HCT116 (cell line): ENCODE data around the gene ZNF148. TPM values are rescaled to one million over a fixed set of nuclear protein-coding genes. Genes with fewer than 3 reads are reported as not detected.

Experiments used
- ATAC-seq: fragments of 200-7000 bp; cut with Tn5 transposase; 2 replicates; pipeline ENCODE4 v1.9.1; 2020; ENCODE audit warnings: mild to moderate bottlenecking, moderate library complexity
- BruUV-seq: library from RNA; stranded (reverse); fragments of 400-500 nt; replicated peaks from 2 replicates; lab custom pipeline; 2021; lab: Mats Ljungman, UMichigan
- CTCF ChIA-PET: fragments of 300-600 bp; sonication (Branson Sonifier 250); formaldehyde crosslinking; loops from one replicate; lab custom pipeline; 2021; ENCODE audit warnings: antibody characterized with exemption; lab: Charles Lee
- POLR2A ChIA-PET: fragments of 300-600, 350-600 bp; sonication (Branson Sonifier 250); formaldehyde crosslinking; loops from one replicate; lab custom pipeline; 2021; ENCODE audit warnings: antibody characterized with exemption; lab: Charles Lee
- RAD21 ChIA-PET, 2 experiments: fragments of 300-600 bp; sonication (Branson Sonifier 250); formaldehyde crosslinking; loops; one replicate each; lab custom pipeline; 2023; ENCODE audit warnings: low total read pairs in 2 of 2; ENCODE audit not compliant: uncharacterized antibody in 2 of 2, unreplicated experiment in 2 of 2, low non-redundant PET in 1 of 2; lab: Charles Lee
- DNase-seq: peaks from one replicate; pipeline ENCODE4 v3.0.0-alpha.2; 2010; ENCODE audit warnings: low read depth, low spot score
- H2AFZ ChIP-seq: fragments of 200-600 bp; shearing (Covaris generic), sonication (generic); 2 replicates; pipeline ENCODE4 v1.6.1; 2017; ENCODE audit warnings: low read depth, mixed run types, mixed read lengths, antibody characterized with exemption, low read length; ENCODE audit not compliant: poor library complexity, severe bottlenecking
- H3K27ac ChIP-seq: 2 replicates; pipeline ENCODE4 v1.5.1; 2012; ENCODE audit warnings: low read depth, low read length
- H3K27me3 ChIP-seq: fragments of 200-600 bp; sonication (generic); 2 replicates; pipeline ENCODE4 v1.6.1; 2016; ENCODE audit warnings: mixed run types, low read length, mixed read lengths; ENCODE audit not compliant: insufficient read depth
- H3K36me3 ChIP-seq, 2 experiments: fragments of 200-500 bp in 1 of 2; fragments of 200-600 bp in 1 of 2; sonication (Bioruptor generic) in 1 of 2; sonication (generic) in 1 of 2; 2 replicates each; pipeline versions ENCODE4 v1.5.1 to v1.6.1; 2014 to 2016; ENCODE audit warnings: low read length in 2 of 2, inconsistent platforms in 1 of 2, mixed read lengths in 1 of 2, mixed run types in 1 of 2; ENCODE audit not compliant: insufficient read depth in 2 of 2, control insufficient read depth in 1 of 2
- H3K4me1 ChIP-seq, 2 experiments: fragments of 200-600 bp in 1 of 2; sonication (generic) in 1 of 2; 2 replicates each; pipeline versions ENCODE4 v1.5.1 to v1.6.1; 2012 to 2017; ENCODE audit warnings: low read length in 2 of 2, inconsistent platforms in 1 of 2, mild to moderate bottlenecking in 1 of 2, mixed read lengths in 1 of 2, mixed run types in 1 of 2, moderate library complexity in 1 of 2; ENCODE audit not compliant: insufficient read depth in 2 of 2, control insufficient read depth in 1 of 2
- H3K4me2 ChIP-seq: fragments of 200-600 bp; sonication (generic); 2 replicates; pipeline ENCODE4 v1.6.1; 2017; ENCODE audit warnings: mixed run types, low read length, mixed read lengths
- H3K4me3 ChIP-seq, 2 experiments: fragments of 200-600 bp in 1 of 2; sonication (generic) in 1 of 2; replicated peaks in 1 of 2; 2 replicates each; pipeline ENCODE4 v1.5.1; 2011 to 2016; ENCODE audit warnings: low read length in 2 of 2, control low read depth in 1 of 2, low read depth in 1 of 2, mild to moderate bottlenecking in 1 of 2, mixed read lengths in 1 of 2, mixed run types in 1 of 2
- H3K79me2 ChIP-seq: fragments of 200-600 bp; sonication (generic); 2 replicates; pipeline ENCODE4 v1.6.1; 2017; ENCODE audit warnings: mild to moderate bottlenecking, mixed run types, low read length, moderate library complexity, mixed read lengths; ENCODE audit not compliant: insufficient read depth
- H3K9ac ChIP-seq: fragments of 200-600 bp; sonication (generic); 2 replicates; pipeline ENCODE4 v1.6.1; 2016; ENCODE audit warnings: low read length, mixed read lengths
- H3K9me2 ChIP-seq: fragments of 200-600 bp; sonication (generic), shearing (Covaris generic); 2 replicates; pipeline ENCODE4 v1.6.1; 2017; ENCODE audit warnings: mixed run types, mild to moderate bottlenecking, moderate library complexity; ENCODE audit not compliant: insufficient read depth
- H3K9me3 ChIP-seq, 2 experiments: fragments of 200-500 bp in 1 of 2; fragments of 200-600 bp in 1 of 2; sonication (Bioruptor generic) in 1 of 2; sonication (generic) in 1 of 2; 2 replicates each; pipeline ENCODE4 v1.6.1; 2014 to 2017; ENCODE audit warnings: low read length in 2 of 2, mixed read lengths in 2 of 2, inconsistent platforms in 1 of 2, low read depth in 1 of 2, mild to moderate bottlenecking in 1 of 2, mixed run types in 1 of 2, moderate library complexity in 1 of 2; ENCODE audit not compliant: control insufficient read depth in 1 of 2, insufficient read depth in 1 of 2
- H4K20me1 ChIP-seq: fragments of 200-600 bp; sonication (generic), shearing (Covaris generic); 2 replicates; pipeline ENCODE4 v1.6.1; 2017; ENCODE audit warnings: mixed run types, mild to moderate bottlenecking, moderate library complexity; ENCODE audit not compliant: insufficient read depth
- ATF3 ChIP-seq: IDR thresholded peaks from 2 replicates; pipeline ENCODE4 v1.6.1; 2012
- CBX3 ChIP-seq: IDR thresholded peaks from 2 replicates; pipeline ENCODE4 v1.6.1; 2012; ENCODE audit warnings: low read depth
- CEBPB ChIP-seq: IDR thresholded peaks from 2 replicates; pipeline ENCODE4 v1.6.1; 2012; ENCODE audit warnings: low read depth
- EGR1 ChIP-seq: IDR thresholded peaks from 2 replicates; pipeline ENCODE4 v1.6.1; 2012; ENCODE audit warnings: low read depth
- ELF1 ChIP-seq: IDR thresholded peaks from 2 replicates; pipeline ENCODE4 v1.6.1; 2012; ENCODE audit warnings: low read depth, borderline replicate concordance
- EZH2phosphoT487 ChIP-seq: fragments of 200-600 bp; IDR thresholded peaks from 2 replicates; pipeline ENCODE4 v1.6.1; 2018; ENCODE audit warnings: antibody characterized with exemption, borderline replicate concordance
- POLR2AphosphoS5 ChIP-seq: IDR thresholded peaks from 2 replicates; pipeline ENCODE4 v1.6.1; 2011; ENCODE audit warnings: mild to moderate bottlenecking, low read depth, low read length, moderate library complexity
- RAD21 ChIP-seq: IDR thresholded peaks from 2 replicates; pipeline ENCODE4 v1.6.1; 2012; ENCODE audit warnings: low read depth, mild to moderate bottlenecking
- REST ChIP-seq: IDR thresholded peaks from 2 replicates; pipeline ENCODE4 v1.6.1; 2012; ENCODE audit warnings: low read depth
- SRF ChIP-seq: IDR thresholded peaks from 2 replicates; pipeline ENCODE4 v1.6.1; 2012; ENCODE audit warnings: low read depth
- YY1 ChIP-seq: IDR thresholded peaks from 2 replicates; pipeline ENCODE4 v1.6.1; 2011; ENCODE audit warnings: low read length, low read depth, moderate library complexity, mild to moderate bottlenecking; ENCODE audit not compliant: insufficient replicate concordance; ENCODE audit errors: extremely low read depth
- ZNF274 ChIP-seq: fragments of 200-500 bp; sonication (Bioruptor generic); IDR thresholded peaks from 2 replicates; pipeline ENCODE4 v1.6.1; 2014; ENCODE audit warnings: mild to moderate bottlenecking, low read depth, low read length, inconsistent platforms
- intact Hi-C: fragments of 100-400 bp; cut with micrococcal nuclease; formaldehyde crosslinking; loops from 2 replicates; pipeline ENCODE4 v1.10.0; 2022
- total RNA-seq: library from RNA; stranded (reverse); gene quantifications from one replicate; pipeline ENCODE4 v1.2.1, GENCODE V29; 2021; ENCODE audit not compliant: unreplicated experiment

The ZNF148 gene
- total RNA-seq, 1 experiment from 2014 or later, result 35.0 TPM

- TF ChIP-seq ATF3 (no peak), CEBPB (no peak), CBX3 (no peak), ZNF274 (no peak), SRF (no peak), YY1 (no peak), EZH2phosphoT487 (no peak), POLR2AphosphoS5 (no peak), RAD21 (no peak), ELF1 (no peak)
Measured at GRCh38 chr3:125366132-125366531, 9.0 kb downstream of the ZNF148 start (continued).

GRCh38 chr3:125359700-125360099 lies 15.4 kb downstream of the ZNF148 start:
- CTCF ChIA-PET, result no interaction called here
- H3K79me2 ChIP-seq, result peaks cover 98% of the 10 kb centered on the region
- no peaks in the 10 kb centered on the region for H3K4me1 ChIP-seq
- peaks cover 9% of the 10 kb centered on the region; the same call in 1 of the 2 replicates for H4K20me1 ChIP-seq
- RAD21 ChIA-PET, result no interaction called here
- DNase-seq, result no peak
- no peak overlapping the region for H3K27ac ChIP-seq
- H3K27me3 ChIP-seq, result no peaks in the 10 kb centered on the region
- POLR2A ChIA-PET, result no interaction called here
- intact Hi-C loops, result no loop called here
- H3K36me3 ChIP-seq, result no peaks in the 10 kb centered on the region
- no peak overlapping the region for H2AFZ ChIP-seq
- ATAC-seq, result no peak
- H3K9me2 ChIP-seq, result no peaks in the 10 kb centered on the region
- H3K9me3 ChIP-seq, result no peaks in the 10 kb centered on the region
- H3K4me2 ChIP-seq, result no peak overlapping the region
- BruUV-seq, result no TSS peak
- TF ChIP-seq EGR1, result no peak
- no peak for TF ChIP-seq REST
- TF ChIP-seq, all 23 proteins: peak for 0
- H3K9ac ChIP-seq, result no peak overlapping the region
- no peak overlapping the region for H3K4me3 ChIP-seq
